ENCODE data around the gene DBF4B. TPM values are rescaled to one million over a fixed set of nuclear protein-coding genes. Genes with fewer than 3 reads are reported as not detected.
A peak's percentile ranks its signal among the peaks of the same experiment; 100 is the strongest.

The DBF4B gene
- total and polyA plus RNA-seq, 2 of the 13 experiments (the other 11 are each of a cell fraction or from before 2014, with no cell fraction given), result 11.7 to 13.2 TPM

DNA sequence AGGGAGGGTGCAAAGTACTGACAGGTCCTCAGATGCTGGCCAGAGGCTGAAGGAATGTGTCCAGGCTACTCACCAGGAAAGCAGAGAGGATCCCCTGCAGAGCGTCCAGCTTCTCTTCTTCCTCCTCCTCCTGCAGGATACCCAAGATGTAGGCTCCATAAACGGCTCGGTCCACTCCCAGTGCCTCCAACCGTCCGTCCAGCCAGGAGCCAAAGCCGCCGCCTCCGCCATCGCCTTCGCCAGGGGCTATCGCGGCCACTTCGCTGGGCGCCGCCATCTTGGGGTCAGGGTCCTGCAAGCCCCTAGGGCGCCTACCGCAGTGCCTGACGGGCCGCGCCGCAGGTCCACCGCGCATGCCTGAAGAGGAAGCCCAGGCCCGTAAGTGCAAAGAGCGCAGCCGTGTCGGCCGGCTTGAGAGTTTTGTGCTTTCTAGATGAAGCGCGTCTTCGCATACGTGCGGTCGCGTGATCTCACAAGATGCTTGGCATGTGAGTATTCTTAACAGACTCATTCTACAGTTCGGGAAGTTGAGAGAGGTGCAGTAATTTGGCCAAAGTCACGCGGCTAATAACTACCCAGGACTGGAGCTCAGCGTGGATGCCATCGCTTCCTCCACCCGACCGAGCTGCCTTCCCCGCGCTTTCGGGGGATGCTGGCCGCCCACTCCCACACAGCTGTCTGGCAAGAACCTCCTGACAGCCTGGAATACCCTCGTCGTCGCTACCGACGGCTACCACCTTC is 18.8 kb upstream of the DBF4B start, which contains the start of gene CCDC43 (continued):
- TF ChIP-seq ZNF660 (CRISPR knock-in tag; IDR thresholded peaks at IDR 0.05; ENCODE audit: borderline replicate concordance, low read depth) (no peak), NAIF1 (CRISPR knock-in tag; IDR thresholded peaks at IDR 0.05; ENCODE audit: borderline replicate concordance) (no peak), ZNF335 (CRISPR knock-in tag; IDR thresholded peaks at IDR 0.05) (peak; percentile 100), ARID2 (CRISPR knock-in tag; IDR thresholded peaks at IDR 0.05; ENCODE audit: borderline replicate concordance) (peak; percentile 72; the same call in 1 of the 2 replicates), TEAD3 (CRISPR knock-in tag; optimal IDR thresholded peaks at IDR 0.05; ENCODE audit: borderline replicate concordance) (peak; percentile 75), ZFP36L2 (CRISPR knock-in tag; IDR thresholded peaks at IDR 0.05) (no peak), ZNF441 (CRISPR knock-in tag; IDR thresholded peaks at IDR 0.05; ENCODE audit: borderline replicate concordance) (0 out of 2 replicates have a peak, but pooled peaks have one; percentile 66), BRD4 (CRISPR knock-in tag; IDR thresholded peaks at IDR 0.05) (peak; percentile 98)
- TF ChIP-seq, protein P1, sequence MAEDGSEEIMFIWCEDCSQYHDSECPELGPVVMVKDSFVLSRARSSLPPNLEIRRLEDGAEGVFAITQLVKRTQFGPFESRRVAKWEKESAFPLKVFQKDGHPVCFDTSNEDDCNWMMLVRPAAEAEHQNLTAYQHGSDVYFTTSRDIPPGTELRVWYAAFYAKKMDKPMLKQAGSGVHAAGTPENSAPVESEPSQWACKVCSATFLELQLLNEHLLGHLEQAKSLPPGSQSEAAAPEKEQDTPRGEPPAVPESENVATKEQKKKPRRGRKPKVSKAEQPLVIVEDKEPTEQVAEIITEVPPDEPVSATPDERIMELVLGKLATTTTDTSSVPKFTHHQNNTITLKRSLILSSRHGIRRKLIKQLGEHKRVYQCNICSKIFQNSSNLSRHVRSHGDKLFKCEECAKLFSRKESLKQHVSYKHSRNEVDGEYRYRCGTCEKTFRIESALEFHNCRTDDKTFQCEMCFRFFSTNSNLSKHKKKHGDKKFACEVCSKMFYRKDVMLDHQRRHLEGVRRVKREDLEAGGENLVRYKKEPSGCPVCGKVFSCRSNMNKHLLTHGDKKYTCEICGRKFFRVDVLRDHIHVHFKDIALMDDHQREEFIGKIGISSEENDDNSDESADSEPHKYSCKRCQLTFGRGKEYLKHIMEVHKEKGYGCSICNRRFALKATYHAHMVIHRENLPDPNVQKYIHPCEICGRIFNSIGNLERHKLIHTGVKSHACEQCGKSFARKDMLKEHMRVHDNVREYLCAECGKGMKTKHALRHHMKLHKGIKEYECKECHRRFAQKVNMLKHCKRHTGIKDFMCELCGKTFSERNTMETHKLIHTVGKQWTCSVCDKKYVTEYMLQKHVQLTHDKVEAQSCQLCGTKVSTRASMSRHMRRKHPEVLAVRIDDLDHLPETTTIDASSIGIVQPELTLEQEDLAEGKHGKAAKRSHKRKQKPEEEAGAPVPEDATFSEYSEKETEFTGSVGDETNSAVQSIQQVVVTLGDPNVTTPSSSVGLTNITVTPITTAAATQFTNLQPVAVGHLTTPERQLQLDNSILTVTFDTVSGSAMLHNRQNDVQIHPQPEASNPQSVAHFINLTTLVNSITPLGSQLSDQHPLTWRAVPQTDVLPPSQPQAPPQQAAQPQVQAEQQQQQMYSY (CRISPR knock-in tag; IDR thresholded peaks at IDR 0.05), result 0 out of 2 replicates have a peak, but pooled peaks have one; percentile 48
- TF ChIP-seq, protein P2, sequence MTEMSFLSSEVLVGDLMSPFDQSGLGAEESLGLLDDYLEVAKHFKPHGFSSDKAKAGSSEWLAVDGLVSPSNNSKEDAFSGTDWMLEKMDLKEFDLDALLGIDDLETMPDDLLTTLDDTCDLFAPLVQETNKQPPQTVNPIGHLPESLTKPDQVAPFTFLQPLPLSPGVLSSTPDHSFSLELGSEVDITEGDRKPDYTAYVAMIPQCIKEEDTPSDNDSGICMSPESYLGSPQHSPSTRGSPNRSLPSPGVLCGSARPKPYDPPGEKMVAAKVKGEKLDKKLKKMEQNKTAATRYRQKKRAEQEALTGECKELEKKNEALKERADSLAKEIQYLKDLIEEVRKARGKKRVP (CRISPR knock-in tag; IDR thresholded peaks at IDR 0.05), result peak in 1 of 2 experiments; percentile 65; a peak in 1 of 4 replicates
- TF ChIP-seq, protein P3, sequence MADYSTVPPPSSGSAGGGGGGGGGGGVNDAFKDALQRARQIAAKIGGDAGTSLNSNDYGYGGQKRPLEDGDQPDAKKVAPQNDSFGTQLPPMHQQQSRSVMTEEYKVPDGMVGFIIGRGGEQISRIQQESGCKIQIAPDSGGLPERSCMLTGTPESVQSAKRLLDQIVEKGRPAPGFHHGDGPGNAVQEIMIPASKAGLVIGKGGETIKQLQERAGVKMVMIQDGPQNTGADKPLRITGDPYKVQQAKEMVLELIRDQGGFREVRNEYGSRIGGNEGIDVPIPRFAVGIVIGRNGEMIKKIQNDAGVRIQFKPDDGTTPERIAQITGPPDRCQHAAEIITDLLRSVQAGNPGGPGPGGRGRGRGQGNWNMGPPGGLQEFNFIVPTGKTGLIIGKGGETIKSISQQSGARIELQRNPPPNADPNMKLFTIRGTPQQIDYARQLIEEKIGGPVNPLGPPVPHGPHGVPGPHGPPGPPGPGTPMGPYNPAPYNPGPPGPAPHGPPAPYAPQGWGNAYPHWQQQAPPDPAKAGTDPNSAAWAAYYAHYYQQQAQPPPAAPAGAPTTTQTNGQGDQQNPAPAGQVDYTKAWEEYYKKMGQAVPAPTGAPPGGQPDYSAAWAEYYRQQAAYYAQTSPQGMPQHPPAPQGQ (CRISPR knock-in tag; IDR thresholded peaks at IDR 0.05; ENCODE audit: borderline replicate concordance), result 0 out of 2 replicates have a peak, but pooled peaks have one; percentile 71
- TF ChIP-seq, protein P4, sequence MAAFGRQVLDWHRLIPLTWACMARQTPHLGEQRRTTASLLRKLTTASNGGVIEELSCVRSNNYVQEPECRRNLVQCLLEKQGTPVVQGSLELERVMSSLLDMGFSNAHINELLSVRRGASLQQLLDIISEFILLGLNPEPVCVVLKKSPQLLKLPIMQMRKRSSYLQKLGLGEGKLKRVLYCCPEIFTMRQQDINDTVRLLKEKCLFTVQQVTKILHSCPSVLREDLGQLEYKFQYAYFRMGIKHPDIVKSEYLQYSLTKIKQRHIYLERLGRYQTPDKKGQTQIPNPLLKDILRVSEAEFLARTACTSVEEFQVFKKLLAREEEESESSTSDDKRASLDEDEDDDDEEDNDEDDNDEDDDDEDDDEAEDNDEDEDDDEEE (CRISPR knock-in tag; IDR thresholded peaks at IDR 0.05), result no peak

All from HepG2 (cell line).